ENCODE measurements around the gene SLC38A1. TPM values are rescaled to one million over a fixed set of nuclear protein-coding genes. Genes with fewer than 3 reads are reported as not detected.
"Not testable (repeated sequence)": the region's sequence is repeated elsewhere in the genome, so short reads cannot be mapped to it uniquely, and the experiment has no call there.

The SLC38A1 gene
- total RNA-seq, 1 donor from 2014 or later, result 136 TPM

GRCh38 chr12:46218322-46219095 is 50.3 kb downstream of the SLC38A1 start:
- ATAC-seq (ENCODE audit: poor library complexity) (no peak), DNase-seq (no peak)
- intact Hi-C loops (cut with DNase I), result loop anchor here (10.0 kb wide), 1 partner anchor 46 kb away; the partner anchor contains the start of gene SLC38A1

- intact Hi-C loops (cut with DNase I), result loop anchor here (10.0 kb wide), 1 partner anchor 47 kb away; the partner anchor contains the start of gene SLC38A1
- ATAC-seq (ENCODE audit: poor library complexity) (no peak), DNase-seq (no peak)
Observed at GRCh38 chr12:46217541-46218321, 51.1 kb downstream of the SLC38A1 start.

GRCh38 chr12:46214668-46215436 is 54.0 kb downstream of the SLC38A1 start:
- ATAC-seq (ENCODE audit: poor library complexity), result no peak
- intact Hi-C loops (cut with DNase I), result loop anchor here (10.0 kb wide), 1 partner anchor 50 kb away; the partner anchor contains the start of gene SLC38A1

GRCh38 chr12:46212108-46212982 is 56.5 kb downstream of the SLC38A1 start:
- DNase-seq (no peak), ATAC-seq (ENCODE audit: poor library complexity) (no peak)
- intact Hi-C loops (cut with DNase I), result loop anchor here (10.0 kb wide), 1 partner anchor 52 kb away; the partner anchor contains the start of gene SLC38A1

More at GRCh38 chr12:46214668-46215436, 54.0 kb downstream of the SLC38A1 start:
- no peak for DNase-seq

GRCh38 chr12:46210873-46211439 is 57.9 kb downstream of the SLC38A1 start:
- intact Hi-C loops (cut with DNase I), result loop anchor here (10.0 kb wide), 1 partner anchor 54 kb away; the partner anchor contains the start of gene SLC38A1
- DNase-seq, result no peak
- ATAC-seq (ENCODE audit: poor library complexity), result peak; percentile 32

GRCh38 chr12:46209914-46210872 is 58.6 kb downstream of the SLC38A1 start:
- ATAC-seq (ENCODE audit: poor library complexity), result peak; percentile 81
- peak; percentile 64 for DNase-seq
- intact Hi-C loops (cut with DNase I), result loop anchor here (10.0 kb wide), 1 partner anchor 55 kb away; the partner anchor contains the start of gene SLC38A1

GRCh38 chr12:46209170-46209569 is 59.7 kb downstream of the SLC38A1 start:
- intact Hi-C loops (cut with DNase I), result no loop called here
- DNase-seq (no peak), ATAC-seq (ENCODE audit: poor library complexity) (no peak)

GRCh38 chr12:46208370-46208769 is 60.5 kb downstream of the SLC38A1 start:
- intact Hi-C loops (cut with DNase I), result no loop called here
- DNase-seq, result no peak
- ATAC-seq (ENCODE audit: poor library complexity), result no peak

GRCh38 chr12:46207644-46208043 is 61.2 kb downstream of the SLC38A1 start:
- ATAC-seq (ENCODE audit: poor library complexity), result no peak
- intact Hi-C loops (cut with DNase I), result no loop called here
- DNase-seq, result no peak

GRCh38 chr12:46206471-46206870 is 62.4 kb downstream of the SLC38A1 start:
- intact Hi-C loops (cut with DNase I), result no loop called here
- no peak for ATAC-seq (ENCODE audit: poor library complexity)
- no peak for DNase-seq

GRCh38 chr12:46205294-46205693 is 63.5 kb downstream of the SLC38A1 start:
- intact Hi-C loops (cut with DNase I), result no loop called here
- no peak for ATAC-seq (ENCODE audit: poor library complexity)

GRCh38 chr12:46201284-46201789 is 67.5 kb downstream of the SLC38A1 start:
- ATAC-seq (ENCODE audit: poor library complexity) (no peak), DNase-seq (no peak)
- intact Hi-C loops (cut with DNase I), result no loop called here

More at GRCh38 chr12:46205294-46205693, 63.5 kb downstream of the SLC38A1 start:
- DNase-seq, result no peak

- intact Hi-C loops (cut with DNase I), result no loop called here
- no peak for DNase-seq
- ATAC-seq (ENCODE audit: poor library complexity), result peak; percentile 58
Observed at GRCh38 chr12:46200551-46200950, 68.3 kb downstream of the SLC38A1 start.

- no peak for ATAC-seq (ENCODE audit: poor library complexity)
- no peak for DNase-seq
- intact Hi-C loops (cut with DNase I), result no loop called here
Observed at GRCh38 chr12:46198913-46199312, 69.9 kb downstream of the SLC38A1 start.

- intact Hi-C loops (cut with DNase I), result no loop called here
- ATAC-seq (ENCODE audit: poor library complexity) (no peak), DNase-seq (no peak)
Observed at GRCh38 chr12:46197883-46198282, 71.0 kb downstream of the SLC38A1 start.

GRCh38 chr12:46190533-46190932 is 78.3 kb downstream of the SLC38A1 start:
- intact Hi-C loops (cut with DNase I); ATAC-seq (ENCODE audit: poor library complexity); DNase-seq: not testable (repeated sequence)
